Measurements from ENCODE around the gene STAB1. TPM values are rescaled to one million over a fixed set of nuclear protein-coding genes. Genes with fewer than 3 reads are reported as not detected.

Gene STAB1
- total and polyA plus RNA-seq, 10 of the 15 experiments (the other 5 are each of a cell fraction or from before 2014, with no cell fraction given) = 0.46 TPM; not detected in 9

GRCh38 chr3:52570076-52570475, 74.9 kb downstream of the STAB1 start (continued):
- TF ChIP-seq TCF7 (IDR thresholded peaks at IDR 0.05; ENCODE audit: borderline replicate concordance) (no peak), MLLT1 (IDR thresholded peaks at IDR 0.05) (no peak), LARP7 (IDR thresholded peaks at IDR 0.05) (no peak), CHD2 (IDR thresholded peaks at IDR 0.05; ENCODE audit: borderline replicate concordance, low read depth, low read length) (no peak), KLF5 (IDR thresholded peaks at IDR 0.05; ENCODE audit: partially characterized antibody) (no peak), MEF2A (IDR thresholded peaks at IDR 0.05; ENCODE audit: insufficient read depth, low read depth, low read length) (no peak)

GRCh38 chr3:52572221-52572620, 77.1 kb downstream of the STAB1 start:
- Histone ChIP-seq H3K27me3 (replicated peaks in 1 of 2; ENCODE audit: control insufficient read depth in 2 of 2, insufficient read depth in 2 of 2, low read length in 1 of 2) (no peaks in the 10 kb centered on the region), H3K27ac (ENCODE audit: control insufficient read depth, insufficient read depth) (no peak overlapping the region), H3K36me3 (ENCODE audit: control insufficient read depth in 2 of 2, insufficient read depth in 2 of 2, low read length in 1 of 2) (peaks cover 0 to 8% of the 10 kb centered on the region in 2 experiments), H3K4me2 (ENCODE audit: control insufficient read depth, insufficient read depth) (no peak overlapping the region), H3K4me1 (ENCODE audit: control insufficient read depth, insufficient read depth, low read length) (no peaks in the 10 kb centered on the region), H3K79me2 (ENCODE audit: control insufficient read depth, insufficient read depth, low read length) (no peaks in the 10 kb centered on the region), H3K9ac (ENCODE audit: control insufficient read depth, insufficient read depth, low read length) (no peak overlapping the region), H3K9me3 (replicated peaks; ENCODE audit: control insufficient read depth, insufficient read depth, low read length) (no peaks in the 10 kb centered on the region), H4K20me1 (ENCODE audit: control insufficient read depth, insufficient read depth) (no peaks in the 10 kb centered on the region), H2AFZ (ENCODE audit: control insufficient read depth, low read depth, low read length) (no peak overlapping the region), H3K4me3 (no peak overlapping the region)
- CTCF ChIA-PET = no interaction called here
- RAD21 ChIA-PET (ENCODE audit: unreplicated experiment) = no interaction called here
- WGBS (ENCODE audit: insufficient coverage, insufficient replicate concordance, low lambda C conversion rate, missing lambda C conversion rate) = 89% methylated on average over 6 of the region's 6 CpGs
- DNase-seq (ENCODE audit: low read depth, low spot score) (no peak), ATAC-seq (no peak), FAIRE-seq (no peak)
- POLR2A ChIA-PET = interaction anchor here (0.6 kb wide), 1 partner anchor 31 kb away, joined by 7 read pairs; no protein-coding TSS in a partner anchor
- intact Hi-C loops (cut with micrococcal nuclease; ENCODE audit: unreplicated experiment) (no loop called here), in situ Hi-C loops (cut with MboI) (no loop called here)
- SMC1A ChIA-PET (ENCODE audit: uncharacterized antibody, unreplicated experiment) = no interaction called here
- TF ChIP-seq RB1 (IDR thresholded peaks at IDR 0.05; ENCODE audit: borderline replicate concordance) (no peak), RBBP5 (conservative IDR thresholded peaks at IDR 0.05) (no peak), CREB1 (IDR thresholded peaks at IDR 0.05; ENCODE audit: low read depth) (no peak), POLR2A (IDR thresholded peaks at IDR 0.05; ENCODE audit: low read depth, low read length) (no peak), RAD51 (IDR thresholded peaks at IDR 0.05) (no peak), POU2F2 (IDR thresholded peaks at IDR 0.05; ENCODE audit: borderline replicate concordance, low read depth, low read length) (no peak), SMARCA5 (IDR thresholded peaks at IDR 0.05) (no peak), KDM1A (IDR thresholded peaks at IDR 0.05; ENCODE audit: borderline replicate concordance) (no peak), ZZZ3 (IDR thresholded peaks at IDR 0.05; ENCODE audit: control insufficient read depth, insufficient read length, low read depth) (no peak), ESRRA (IDR thresholded peaks at IDR 0.05; ENCODE audit: low read length) (no peak), HDAC2 (IDR thresholded peaks at IDR 0.05) (no peak), RELA (IDR thresholded peaks at IDR 0.05; ENCODE audit: borderline replicate concordance, partially characterized antibody) (no peak)
- no TSS peak for BruUV-seq (replicated peaks)

Small RNA genes lying within 50 kb of the gene (small RNA-seq; reads per million reads assigned to genes)
- gene RNU6-856P (not detected), gene RNU6ATAC16P (not detected)

Other genes starting within 250 kb of the STAB1 start
Only the 7 nearest of the 15 such genes appear.
- 75.0 and 84.7 TPM in 2 replicates for gene BAP1, start 85.3 kb upstream of the STAB1 start, total RNA-seq (2014; rRNA removed)
- gene BAP1, start 85.3 kb upstream of the STAB1 start, total RNA-seq (2014; rRNA removed; fragmentation: Illumina TruSeq; extraction: Trizol) = 34.3 and 36.4 TPM in 2 replicates
- 81.9 and 90.4 TPM in 2 replicates for gene BAP1, start 85.3 kb upstream of the STAB1 start, total RNA-seq (2021)
- gene BAP1, start 85.3 kb upstream of the STAB1 start, polyA plus RNA-seq (2011; rRNA removed) = 49.5 and 63.7 TPM in 2 replicates
- gene BAP1, start 85.3 kb upstream of the STAB1 start, polyA plus RNA-seq (2014; fragmentation: Illumina TruSeq; extraction: Trizol) = 16.7 and 39.2 TPM in 2 replicates
- gene BAP1, start 85.3 kb upstream of the STAB1 start, polyA plus RNA-seq (2014; fragmentation: Nextera tagmentation; extraction: Ambion mirVana) = 10 to 100 TPM in 1 of 2 experiments, 1 to 10 TPM in 1; 4.4 to 10.3 TPM
- 63.6 and 70.2 TPM in 2 replicates for gene BAP1, start 85.3 kb upstream of the STAB1 start, polyA plus RNA-seq (2014; rRNA removed)
- 10 to 100 TPM; 28.4 to 29.7 TPM for gene BAP1, start 85.3 kb upstream of the STAB1 start, polyA plus RNA-seq (2016; fragmentation: Nextera tagmentation; extraction: Ambion mirVana)
- gene PHF7, start 84.7 kb upstream of the STAB1 start, total RNA-seq (2014; rRNA removed) = 7.7 and 7.8 TPM in 2 replicates
- 7.7 and 8.0 TPM in 2 replicates for gene PHF7, start 84.7 kb upstream of the STAB1 start, total RNA-seq (2014; rRNA removed; fragmentation: Illumina TruSeq; extraction: Trizol)
- gene PHF7, start 84.7 kb upstream of the STAB1 start, total RNA-seq (2021) = 7.0 and 7.6 TPM in 2 replicates
- gene PHF7, start 84.7 kb upstream of the STAB1 start, polyA plus RNA-seq (2011; rRNA removed) = 11.1 and 14.7 TPM in 2 replicates
- 7.5 and 8.3 TPM in 2 replicates for gene PHF7, start 84.7 kb upstream of the STAB1 start, polyA plus RNA-seq (2014; fragmentation: Illumina TruSeq; extraction: Trizol)
- gene PHF7, start 84.7 kb upstream of the STAB1 start, polyA plus RNA-seq (2014; fragmentation: Nextera tagmentation; extraction: Ambion mirVana) = 1 to 10 TPM; 1.3 to 3.4 TPM
- gene PHF7, start 84.7 kb upstream of the STAB1 start, polyA plus RNA-seq (2014; rRNA removed) = 6.5 and 11.1 TPM in 2 replicates
- gene PHF7, start 84.7 kb upstream of the STAB1 start, polyA plus RNA-seq (2016; fragmentation: Nextera tagmentation; extraction: Ambion mirVana) = 10 to 100 TPM in 1 of 2 experiments, 1 to 10 TPM in 1; 9.8 to 12.8 TPM
- gene SEMA3G, start 50.2 kb upstream of the STAB1 start, total RNA-seq (2014; rRNA removed) = 0.05 TPM in 1 of 2 replicates, not detected in the other
- gene SEMA3G, start 50.2 kb upstream of the STAB1 start, total RNA-seq (2014; rRNA removed; fragmentation: Illumina TruSeq; extraction: Trizol) = not detected in 2 replicates
- gene SEMA3G, start 50.2 kb upstream of the STAB1 start, total RNA-seq (2021) = 0.27 TPM in 1 of 2 replicates, not detected in the other
- gene SEMA3G, start 50.2 kb upstream of the STAB1 start, polyA plus RNA-seq (2011; rRNA removed) = not detected in 2 replicates
- gene SEMA3G, start 50.2 kb upstream of the STAB1 start, polyA plus RNA-seq (2014; fragmentation: Illumina TruSeq; extraction: Trizol) = 0.03 TPM in 1 of 2 replicates, not detected in the other
- gene SEMA3G, start 50.2 kb upstream of the STAB1 start, polyA plus RNA-seq (2014; fragmentation: Nextera tagmentation; extraction: Ambion mirVana) = not detected
- 0.04 TPM in 1 of 2 replicates, not detected in the other for gene SEMA3G, start 50.2 kb upstream of the STAB1 start, polyA plus RNA-seq (2014; rRNA removed)
- gene SEMA3G, start 50.2 kb upstream of the STAB1 start, polyA plus RNA-seq (2016; fragmentation: Nextera tagmentation; extraction: Ambion mirVana) = not detected
- 0.60 and 0.96 TPM in 2 replicates for gene TNNC1, start 41.3 kb upstream of the STAB1 start, total RNA-seq (2014; rRNA removed)
- gene TNNC1, start 41.3 kb upstream of the STAB1 start, total RNA-seq (2014; rRNA removed; fragmentation: Illumina TruSeq; extraction: Trizol) = 0.46 TPM in 1 of 2 replicates, not detected in the other
- gene TNNC1, start 41.3 kb upstream of the STAB1 start, total RNA-seq (2021) = 0.41 TPM in 1 of 2 replicates, not detected in the other
- gene TNNC1, start 41.3 kb upstream of the STAB1 start, polyA plus RNA-seq (2011; rRNA removed) = 1.3 and 1.8 TPM in 2 replicates
- 0.35 and 0.46 TPM in 2 replicates for gene TNNC1, start 41.3 kb upstream of the STAB1 start, polyA plus RNA-seq (2014; fragmentation: Illumina TruSeq; extraction: Trizol)
- under 1 TPM in 1 of 2 experiments, not detected in 1; 0.13 TPM for gene TNNC1, start 41.3 kb upstream of the STAB1 start, polyA plus RNA-seq (2014; fragmentation: Nextera tagmentation; extraction: Ambion mirVana)
- gene TNNC1, start 41.3 kb upstream of the STAB1 start, polyA plus RNA-seq (2014; rRNA removed) = 0.77 and 0.85 TPM in 2 replicates
- gene TNNC1, start 41.3 kb upstream of the STAB1 start, polyA plus RNA-seq (2016; fragmentation: Nextera tagmentation; extraction: Ambion mirVana) = under 1 TPM; 0.40 to 0.66 TPM
- 36.3 and 36.5 TPM in 2 replicates for gene NISCH, start 39.7 kb upstream of the STAB1 start, total RNA-seq (2014; rRNA removed)
- gene NISCH, start 39.7 kb upstream of the STAB1 start, total RNA-seq (2014; rRNA removed; fragmentation: Illumina TruSeq; extraction: Trizol) = 16.1 and 16.6 TPM in 2 replicates
- gene NISCH, start 39.7 kb upstream of the STAB1 start, total RNA-seq (2021) = 42.5 and 52.5 TPM in 2 replicates
- gene NISCH, start 39.7 kb upstream of the STAB1 start, polyA plus RNA-seq (2011; rRNA removed) = 26.9 and 39.0 TPM in 2 replicates
- gene NISCH, start 39.7 kb upstream of the STAB1 start, polyA plus RNA-seq (2014; fragmentation: Illumina TruSeq; extraction: Trizol) = 19.2 and 25.0 TPM in 2 replicates
- gene NISCH, start 39.7 kb upstream of the STAB1 start, polyA plus RNA-seq (2014; fragmentation: Nextera tagmentation; extraction: Ambion mirVana) = 1 to 10 TPM in 1 of 2 experiments, under 1 TPM in 1; 0.76 to 1.5 TPM
- gene NISCH, start 39.7 kb upstream of the STAB1 start, polyA plus RNA-seq (2014; rRNA removed) = 45.3 and 48.9 TPM in 2 replicates
- gene NISCH, start 39.7 kb upstream of the STAB1 start, polyA plus RNA-seq (2016; fragmentation: Nextera tagmentation; extraction: Ambion mirVana) = 10 to 100 TPM; 23.7 to 24.2 TPM
- gene NT5DC2, start 38.5 kb downstream of the STAB1 start, total RNA-seq (2014; rRNA removed) = 79.6 and 107 TPM in 2 replicates
- 48.6 and 58.3 TPM in 2 replicates for gene NT5DC2, start 38.5 kb downstream of the STAB1 start, total RNA-seq (2014; rRNA removed; fragmentation: Illumina TruSeq; extraction: Trizol)
- 122 and 135 TPM in 2 replicates for gene NT5DC2, start 38.5 kb downstream of the STAB1 start, total RNA-seq (2021)
- gene NT5DC2, start 38.5 kb downstream of the STAB1 start, polyA plus RNA-seq (2011; rRNA removed) = 43.2 and 75.3 TPM in 2 replicates
- 77.0 and 80.3 TPM in 2 replicates for gene NT5DC2, start 38.5 kb downstream of the STAB1 start, polyA plus RNA-seq (2014; fragmentation: Illumina TruSeq; extraction: Trizol)
- gene NT5DC2, start 38.5 kb downstream of the STAB1 start, polyA plus RNA-seq (2014; fragmentation: Nextera tagmentation; extraction: Ambion mirVana) = 10 to 100 TPM; 21.6 to 34.8 TPM
- 130 and 144 TPM in 2 replicates for gene NT5DC2, start 38.5 kb downstream of the STAB1 start, polyA plus RNA-seq (2014; rRNA removed)
- 10 to 100 TPM; 32.1 to 51.0 TPM for gene NT5DC2, start 38.5 kb downstream of the STAB1 start, polyA plus RNA-seq (2016; fragmentation: Nextera tagmentation; extraction: Ambion mirVana)
- gene UQCC5, start 41.3 kb downstream of the STAB1 start, total RNA-seq (2014; rRNA removed) = 11.8 and 20.8 TPM in 2 replicates
- 20.6 and 28.0 TPM in 2 replicates for gene UQCC5, start 41.3 kb downstream of the STAB1 start, total RNA-seq (2014; rRNA removed; fragmentation: Illumina TruSeq; extraction: Trizol)
- gene UQCC5, start 41.3 kb downstream of the STAB1 start, total RNA-seq (2021) = 26.2 and 27.0 TPM in 2 replicates
- 13.5 and 15.1 TPM in 2 replicates for gene UQCC5, start 41.3 kb downstream of the STAB1 start, polyA plus RNA-seq (2011; rRNA removed)
- 4.0 and 18.3 TPM in 2 replicates for gene UQCC5, start 41.3 kb downstream of the STAB1 start, polyA plus RNA-seq (2014; fragmentation: Illumina TruSeq; extraction: Trizol)
- 10 to 100 TPM; 38.4 to 56.8 TPM for gene UQCC5, start 41.3 kb downstream of the STAB1 start, polyA plus RNA-seq (2014; fragmentation: Nextera tagmentation; extraction: Ambion mirVana)
- gene UQCC5, start 41.3 kb downstream of the STAB1 start, polyA plus RNA-seq (2014; rRNA removed) = 28.1 and 38.5 TPM in 2 replicates
- 10 to 100 TPM; 69.1 to 84.8 TPM for gene UQCC5, start 41.3 kb downstream of the STAB1 start, polyA plus RNA-seq (2016; fragmentation: Nextera tagmentation; extraction: Ambion mirVana)

Measured in GM12878 (cell line).